ENCODE measurements around the gene ZDBF2.

DNA sequence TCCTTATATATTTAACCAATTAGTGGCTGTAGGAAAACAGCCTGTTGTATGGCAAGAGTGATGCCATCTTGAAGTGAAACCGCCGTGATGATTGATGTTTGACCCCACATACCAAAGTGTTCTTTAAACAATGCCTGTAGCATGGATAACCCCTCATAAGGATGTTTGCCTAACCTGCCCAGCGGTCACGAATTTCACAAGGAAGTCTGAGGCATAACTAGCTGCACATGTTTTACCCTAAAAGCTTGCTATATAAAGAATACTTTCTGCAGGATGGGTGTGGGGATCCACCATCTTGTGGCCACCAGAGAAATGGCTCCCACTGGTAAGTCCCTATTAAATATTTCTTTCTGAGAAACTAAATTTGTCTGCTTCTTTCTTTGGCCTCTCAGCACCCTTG lies 68.7 kb downstream of the ZDBF2 start:
- TF ChIP-seq, protein P1, sequence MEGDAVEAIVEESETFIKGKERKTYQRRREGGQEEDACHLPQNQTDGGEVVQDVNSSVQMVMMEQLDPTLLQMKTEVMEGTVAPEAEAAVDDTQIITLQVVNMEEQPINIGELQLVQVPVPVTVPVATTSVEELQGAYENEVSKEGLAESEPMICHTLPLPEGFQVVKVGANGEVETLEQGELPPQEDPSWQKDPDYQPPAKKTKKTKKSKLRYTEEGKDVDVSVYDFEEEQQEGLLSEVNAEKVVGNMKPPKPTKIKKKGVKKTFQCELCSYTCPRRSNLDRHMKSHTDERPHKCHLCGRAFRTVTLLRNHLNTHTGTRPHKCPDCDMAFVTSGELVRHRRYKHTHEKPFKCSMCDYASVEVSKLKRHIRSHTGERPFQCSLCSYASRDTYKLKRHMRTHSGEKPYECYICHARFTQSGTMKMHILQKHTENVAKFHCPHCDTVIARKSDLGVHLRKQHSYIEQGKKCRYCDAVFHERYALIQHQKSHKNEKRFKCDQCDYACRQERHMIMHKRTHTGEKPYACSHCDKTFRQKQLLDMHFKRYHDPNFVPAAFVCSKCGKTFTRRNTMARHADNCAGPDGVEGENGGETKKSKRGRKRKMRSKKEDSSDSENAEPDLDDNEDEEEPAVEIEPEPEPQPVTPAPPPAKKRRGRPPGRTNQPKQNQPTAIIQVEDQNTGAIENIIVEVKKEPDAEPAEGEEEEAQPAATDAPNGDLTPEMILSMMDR (IDR thresholded peaks at IDR 0.05) = no peak
- TF ChIP-seq POLR2A (IDR thresholded peaks at IDR 0.05) = no peak
